Calu3 (cell line): ENCODE data around the gene OSMR. TPM values are rescaled to one million over a fixed set of nuclear protein-coding genes. Genes with fewer than 3 reads are reported as not detected.

Source experiments
- BruUV-seq: library from RNA; stranded (reverse); fragments of 400-500 nt; replicated peaks from 2 replicates; lab custom pipeline; 2021; lab: Mats Ljungman, UMichigan
- CTCF ChIA-PET: fragments of 300-600 bp; sonication (Branson Sonifier 250); formaldehyde crosslinking; loops from one replicate; lab custom pipeline; 2022; ENCODE audit warnings: antibody characterized with exemption; lab: Charles Lee
- DNase-seq: peaks from one replicate; pipeline ENCODE4 v3.0.0; 2022
- H3K27ac Mint-ChIP-seq: one replicate; pipeline ENCODE4 v1.8.0; 2022; ENCODE audit warnings: mixed read lengths; ENCODE audit not compliant: unreplicated experiment
- H3K27me3 Mint-ChIP-seq: one replicate; pipeline ENCODE4 v1.8.0; 2022; ENCODE audit warnings: mixed read lengths; ENCODE audit not compliant: unreplicated experiment
- H3K36me3 Mint-ChIP-seq: one replicate; pipeline ENCODE4 v1.8.0; 2022; ENCODE audit warnings: mild to moderate bottlenecking, moderate library complexity, mixed read lengths; ENCODE audit not compliant: insufficient read depth, unreplicated experiment
- H3K4me1 Mint-ChIP-seq: one replicate; pipeline ENCODE4 v1.8.0; 2022; ENCODE audit warnings: mild to moderate bottlenecking, low read depth, mixed read lengths; ENCODE audit not compliant: unreplicated experiment
- H3K4me3 Mint-ChIP-seq: one replicate; pipeline ENCODE4 v1.8.0; 2022; ENCODE audit warnings: mild to moderate bottlenecking, low read depth, moderate library complexity, mixed read lengths; ENCODE audit not compliant: unreplicated experiment
- H3K9me3 Mint-ChIP-seq: one replicate; pipeline ENCODE4 v1.8.0; 2022; ENCODE audit warnings: low read depth, mixed read lengths; ENCODE audit not compliant: unreplicated experiment
- CTCF ChIP-seq: fragments of 200-600 bp; IDR thresholded peaks from one replicate; pipeline ENCODE4 v1.8.0; 2022; ENCODE audit warnings: antibody characterized with exemption; ENCODE audit not compliant: unreplicated experiment
- intact Hi-C: fragments of 100-400 bp; cut with micrococcal nuclease; formaldehyde crosslinking; loops from one replicate; pipeline ENCODE4 v1.10.0; 2022; ENCODE audit not compliant: unreplicated experiment
- total RNA-seq: library from RNA; stranded (reverse); gene quantifications from 2 replicates; pipeline ENCODE4 v1.2.3, GENCODE V29; 2022

The OSMR gene
- total RNA-seq, 1 experiment from 2014 or later: 76.4 TPM

- TF ChIP-seq CTCF: no peak
- DNase-seq: no peak
- BruUV-seq: no TSS peak
These were observed 30.9 kb upstream of the OSMR start for GRCh38 chr5:38814879-38815278.

GRCh38 chr5:38816083-38817030 is 29.5 kb upstream of the OSMR start:
- DNase-seq: no peak
- H3K27ac Mint-ChIP-seq: no peak overlapping the region
- H3K36me3 Mint-ChIP-seq: no peaks in the 10 kb centered on the region
- TF ChIP-seq CTCF: no peak
- peaks cover 4% of the 10 kb centered on the region for H3K9me3 Mint-ChIP-seq
- no peaks in the 10 kb centered on the region for H3K27me3 Mint-ChIP-seq
- intact Hi-C loops: no loop called here
- H3K4me1 Mint-ChIP-seq: no peaks in the 10 kb centered on the region
- BruUV-seq: no TSS peak
- H3K4me3 Mint-ChIP-seq: no peak overlapping the region
- CTCF ChIA-PET: interaction anchor here (1.5 kb wide), 1 partner anchor 374 kb away, joined by 3 read pairs; no protein-coding TSS in a partner anchor

More at GRCh38 chr5:38814879-38815278, 30.9 kb upstream of the OSMR start:
- Mint-ChIP-seq H3K27ac (no peak overlapping the region), H3K27me3 (no peaks in the 10 kb centered on the region), H3K36me3 (no peaks in the 10 kb centered on the region), H3K4me1 (no peaks in the 10 kb centered on the region), H3K9me3 (peaks cover 4% of the 10 kb centered on the region), H3K4me3 (no peak overlapping the region)
- CTCF ChIA-PET: interaction anchor here (0.6 to 0.8 kb wide), 2 partner anchors 56 to 373 kb away, joined by 3 read pairs; no protein-coding TSS in a partner anchor
- intact Hi-C loops: loop anchor here (5.0 kb wide), 1 partner anchor 433 kb away; no protein-coding TSS in a partner anchor

- intact Hi-C loops: no loop called here
- no peak for TF ChIP-seq CTCF
- Mint-ChIP-seq H3K27ac (no peak overlapping the region), H3K36me3 (peaks cover 12% of the 10 kb centered on the region), H3K9me3 (peaks cover 4% of the 10 kb centered on the region), H3K4me3 (no peak overlapping the region), H3K27me3 (no peaks in the 10 kb centered on the region), H3K4me1 (no peaks in the 10 kb centered on the region)
- no peak for DNase-seq
- no TSS peak for BruUV-seq
- CTCF ChIA-PET: no interaction called here
These were observed 24.1 kb upstream of the OSMR start for GRCh38 chr5:38821679-38822078.

- TF ChIP-seq CTCF: no peak
- Mint-ChIP-seq H3K36me3 (peaks cover 12% of the 10 kb centered on the region), H3K9me3 (peaks cover 4% of the 10 kb centered on the region), H3K27ac (no peak overlapping the region), H3K4me1 (peaks cover 7% of the 10 kb centered on the region), H3K4me3 (no peak overlapping the region), H3K27me3 (no peaks in the 10 kb centered on the region)
- BruUV-seq: no TSS peak
- DNase-seq: no peak
- CTCF ChIA-PET: no interaction called here
- intact Hi-C loops: no loop called here
These were observed 22.3 kb upstream of the OSMR start for GRCh38 chr5:38823503-38823902.
